Left lung (tissue), 10 donors: ENCODE results near the gene WDR36. TPM values are rescaled to one million over a fixed set of nuclear protein-coding genes. Genes with fewer than 3 reads are reported as not detected.

Experiments used
- ATAC-seq: fragments of 200-7000 bp; cut with Tn5 transposase; one replicate; pipeline ENCODE4 v1.9.1; 2020; ENCODE audit warnings: moderate library complexity
- DNase-seq, 4 donors: peaks; one replicate each; pipeline ENCODE4 v3.0.0-alpha.2; 2013 to 2020
- H3K27ac ChIP-seq, 2 donors: fragments of 200-600 bp; sonication (generic) in 1 of 2; one replicate each; pipeline versions ENCODE4 v1.5.0 to v1.8.0; 2020 to 2021
- H3K27me3 ChIP-seq, 2 donors: fragments of 200-600 bp; sonication (generic) in 1 of 2; one replicate each; pipeline versions ENCODE4 v1.5.0 to v1.8.0; 2020 to 2021
- H3K36me3 ChIP-seq, 2 donors: fragments of 200-600 bp; sonication (generic) in 1 of 2; one replicate each; pipeline versions ENCODE4 v1.5.0 to v1.8.0; 2020 to 2021
- H3K4me1 ChIP-seq, 2 donors: fragments of 200-600 bp; one replicate each; pipeline ENCODE4 v1.8.0; 2021
- H3K4me3 ChIP-seq, 2 donors: fragments of 200-600 bp; sonication (generic) in 1 of 2; one replicate each; pipeline versions ENCODE4 v1.5.0 to v1.8.0; 2020 to 2021; ENCODE audit warnings: mild to moderate bottlenecking in 1 of 2
- H3K9me3 ChIP-seq, 2 donors: fragments of 200-600 bp; sonication (generic) in 1 of 2; one replicate each; pipeline versions ENCODE4 v1.5.0 to v1.8.0; 2020 to 2021
- intact Hi-C, 2 donors: fragments of 100-400 bp; cut with DNase I; formaldehyde crosslinking; loops; one replicate each; pipeline versions ENCODE4 v1.11.2 to v1.14.2; 2022
- polyA plus RNA-seq, 6 donors: library from polyadenylated mRNA; unstranded; fragments of 120-200 nt; gene quantifications; one replicate each; pipeline ENCODE4 v1.2.1, GENCODE V29; 2013; ENCODE audit not compliant: insufficient read length in 6 of 6
- total RNA-seq, 2 donors: library from RNA; stranded (reverse); fragmentation: NEBNext Ultra II Directional; extraction: Animal tissue kit (Norgen Biotek cat#: 25700); gene quantifications; one replicate each; pipeline ENCODE4 v1.2.1, GENCODE V29; 2021
- TF ChIP-seq, protein P1 (sequence below), 2 donors: fragments of 200-600 bp; sonication (generic) in 1 of 2; IDR thresholded peaks; one replicate each; pipeline versions ENCODE4 v1.5.0 to v1.8.0; 2021; ENCODE audit warnings: antibody characterized with exemption in 2 of 2
- donor health status: DM: no; HTN: yes; CAD: no.
- donor health status: DM: no; HTN: no; CAD: no.

WDR36 gene
- total and polyA plus RNA-seq, 8 donors = 23.1 to 37.9 (median 33.2) TPM

DNA sequence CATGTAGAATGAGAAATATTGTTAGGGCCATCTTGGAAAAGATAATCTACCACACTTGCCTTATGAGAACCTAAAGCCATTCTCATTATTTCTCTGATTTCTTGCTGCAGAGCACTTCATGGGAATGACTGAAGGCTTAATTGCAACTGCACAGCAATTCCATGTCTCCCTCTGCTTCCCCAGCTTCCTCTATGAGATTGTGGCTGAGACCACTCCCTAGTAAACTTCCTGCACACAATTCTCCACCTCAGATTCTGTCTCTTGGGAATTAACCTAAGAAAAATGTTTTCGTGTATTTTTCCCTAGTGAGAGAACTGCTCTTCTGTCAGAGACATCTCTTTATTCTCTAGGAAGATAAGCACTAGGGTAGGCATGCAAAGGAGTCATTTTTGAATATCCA is 76.5 kb downstream of the WDR36 start:
- Histone ChIP-seq H3K36me3 (no peaks in the 10 kb centered on the region), H3K4me3 (no peak overlapping the region), H3K27me3 (no peaks in the 10 kb centered on the region), H3K4me1 (no peaks in the 10 kb centered on the region), H3K27ac (no peak overlapping the region), H3K9me3 (no peaks in the 10 kb centered on the region)
- intact Hi-C loops = no loop called here
- DNase-seq (no peak), ATAC-seq (no peak)
- TF ChIP-seq, protein P1, sequence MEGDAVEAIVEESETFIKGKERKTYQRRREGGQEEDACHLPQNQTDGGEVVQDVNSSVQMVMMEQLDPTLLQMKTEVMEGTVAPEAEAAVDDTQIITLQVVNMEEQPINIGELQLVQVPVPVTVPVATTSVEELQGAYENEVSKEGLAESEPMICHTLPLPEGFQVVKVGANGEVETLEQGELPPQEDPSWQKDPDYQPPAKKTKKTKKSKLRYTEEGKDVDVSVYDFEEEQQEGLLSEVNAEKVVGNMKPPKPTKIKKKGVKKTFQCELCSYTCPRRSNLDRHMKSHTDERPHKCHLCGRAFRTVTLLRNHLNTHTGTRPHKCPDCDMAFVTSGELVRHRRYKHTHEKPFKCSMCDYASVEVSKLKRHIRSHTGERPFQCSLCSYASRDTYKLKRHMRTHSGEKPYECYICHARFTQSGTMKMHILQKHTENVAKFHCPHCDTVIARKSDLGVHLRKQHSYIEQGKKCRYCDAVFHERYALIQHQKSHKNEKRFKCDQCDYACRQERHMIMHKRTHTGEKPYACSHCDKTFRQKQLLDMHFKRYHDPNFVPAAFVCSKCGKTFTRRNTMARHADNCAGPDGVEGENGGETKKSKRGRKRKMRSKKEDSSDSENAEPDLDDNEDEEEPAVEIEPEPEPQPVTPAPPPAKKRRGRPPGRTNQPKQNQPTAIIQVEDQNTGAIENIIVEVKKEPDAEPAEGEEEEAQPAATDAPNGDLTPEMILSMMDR (IDR thresholded peaks at IDR 0.05) = no peak

DNA sequence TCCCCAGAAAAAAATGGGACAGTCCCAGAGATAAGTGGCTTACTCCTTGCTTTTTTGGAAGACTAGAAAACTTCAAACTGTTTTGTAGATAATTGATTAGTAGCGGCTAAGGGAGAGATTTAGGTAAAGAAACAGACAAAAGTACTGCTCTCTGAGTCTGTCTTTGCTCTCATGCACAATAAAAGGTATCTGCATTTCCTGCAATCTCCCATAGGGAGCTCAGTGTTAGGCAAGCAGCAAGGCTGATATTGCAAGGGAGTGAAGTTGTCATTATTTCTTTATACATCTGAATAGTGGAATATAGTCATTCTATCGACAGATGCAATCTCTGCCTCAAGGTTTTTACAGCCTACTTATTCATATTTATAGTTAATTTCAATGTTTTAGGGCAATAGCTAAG is 77.1 kb downstream of the WDR36 start:
- ATAC-seq = no peak

GRCh38 chr5:111170279-111170678 is 78.1 kb downstream of the WDR36 start:
- Histone ChIP-seq H3K27ac (no peak overlapping the region), H3K27me3 (no peaks in the 10 kb centered on the region), H3K4me1 (no peaks in the 10 kb centered on the region), H3K4me3 (no peak overlapping the region), H3K36me3 (no peaks in the 10 kb centered on the region), H3K9me3 (no peaks in the 10 kb centered on the region)
- TF ChIP-seq, protein P1 (IDR thresholded peaks at IDR 0.05) = no peak
- ATAC-seq = no peak
- DNase-seq = no peak
- intact Hi-C loops = no loop called here

More for the DNA sequence above, 77.1 kb downstream of the WDR36 start:
- intact Hi-C loops = no loop called here
- Histone ChIP-seq H3K4me1 (no peaks in the 10 kb centered on the region), H3K4me3 (no peak overlapping the region), H3K36me3 (no peaks in the 10 kb centered on the region), H3K27ac (no peak overlapping the region), H3K9me3 (no peaks in the 10 kb centered on the region), H3K27me3 (no peaks in the 10 kb centered on the region)
- TF ChIP-seq, protein P1 (IDR thresholded peaks at IDR 0.05) = no peak
- DNase-seq = no peak

DNA sequence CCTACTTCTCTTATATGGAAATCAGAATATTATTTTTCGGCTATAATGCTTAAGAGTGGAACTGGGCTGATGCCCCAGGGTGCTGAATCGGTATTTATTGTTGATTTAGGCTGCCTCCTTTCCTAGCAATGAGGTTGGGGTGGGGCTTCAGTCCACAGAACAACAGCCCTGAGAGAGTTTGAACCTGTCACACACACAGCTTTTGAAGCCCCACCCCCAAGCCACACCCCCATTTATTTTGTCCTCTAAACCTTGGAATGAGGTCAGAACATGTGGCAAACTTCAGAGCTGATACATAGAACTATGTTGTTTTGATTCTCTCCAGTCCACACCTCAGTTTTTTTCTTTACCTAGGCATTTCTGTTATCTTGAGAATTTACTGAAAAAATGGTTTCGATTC is 80.4 kb downstream of the WDR36 start:
- intact Hi-C loops = no loop called here
- H3K27me3 ChIP-seq = no peaks in the 10 kb centered on the region
- DNase-seq = no peak
- no peaks in the 10 kb centered on the region for H3K4me1 ChIP-seq
- H3K27ac ChIP-seq = no peak overlapping the region
- no peaks in the 10 kb centered on the region for H3K36me3 ChIP-seq
- TF ChIP-seq, protein P1 (IDR thresholded peaks at IDR 0.05) = no peak
- no peaks in the 10 kb centered on the region for H3K9me3 ChIP-seq
- ATAC-seq = no peak
- H3K4me3 ChIP-seq = no peak overlapping the region

DNA sequence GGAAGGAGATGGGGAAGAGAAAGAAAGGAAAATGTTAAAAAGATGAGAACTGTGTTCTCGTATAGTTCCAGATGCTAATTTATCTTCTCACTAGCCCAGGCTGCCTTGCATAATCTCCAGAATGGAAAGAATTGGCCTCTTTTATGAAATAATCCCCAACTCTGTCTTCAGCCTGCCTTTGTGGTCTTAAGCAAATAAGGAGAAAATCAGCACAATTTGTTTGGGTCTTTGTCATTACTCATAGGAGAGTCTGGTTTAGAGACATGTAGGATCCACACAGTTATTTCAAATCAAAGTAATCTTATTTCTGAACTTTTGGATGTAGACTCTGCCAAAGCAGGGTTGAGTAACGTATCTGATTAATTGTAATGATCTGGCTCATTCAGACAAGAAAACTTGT is 81.3 kb downstream of the WDR36 start:
- H3K27ac ChIP-seq = no peak overlapping the region
- H3K4me1 ChIP-seq = no peaks in the 10 kb centered on the region
- intact Hi-C loops = no loop called here

More for the DNA sequence above, 81.3 kb downstream of the WDR36 start:
- no peaks in the 10 kb centered on the region for H3K9me3 ChIP-seq
- ATAC-seq (no peak), DNase-seq (peak in 1 of 4 donors; percentile 2)
- H3K36me3 ChIP-seq = no peaks in the 10 kb centered on the region
- no peak overlapping the region for H3K4me3 ChIP-seq
- H3K27me3 ChIP-seq = no peaks in the 10 kb centered on the region
- TF ChIP-seq, protein P1 (IDR thresholded peaks at IDR 0.05) = no peak

Other genes with a start within 250 kb of the WDR36 start
- 1 to 10 TPM in 1 of 2 donors, under 1 TPM in 1; 0.70 to 1.6 TPM for gene TSLP, start 20.6 kb upstream of the WDR36 start, total RNA-seq
- gene TSLP, start 20.6 kb upstream of the WDR36 start, polyA plus RNA-seq = 1 to 10 TPM in 2 of 6 donors, under 1 TPM in 4; 0.60 to 2.0 (median 0.90) TPM
- gene CAMK4, start 132.0 kb downstream of the WDR36 start, total RNA-seq = 1 to 10 TPM; 1.0 to 1.1 TPM
- gene CAMK4, start 132.0 kb downstream of the WDR36 start, polyA plus RNA-seq = 10 to 100 TPM; 14.2 to 18.3 (median 15.5) TPM